ENCODE data around the gene PGF. TPM values are rescaled to one million over a fixed set of nuclear protein-coding genes. Genes with fewer than 3 reads are reported as not detected.

PGF gene
- total and polyA plus RNA-seq, 2 of the 13 experiments (the other 11 are each of a cell fraction or from before 2014, with no cell fraction given): 10.7 to 27.5 TPM

DNA sequence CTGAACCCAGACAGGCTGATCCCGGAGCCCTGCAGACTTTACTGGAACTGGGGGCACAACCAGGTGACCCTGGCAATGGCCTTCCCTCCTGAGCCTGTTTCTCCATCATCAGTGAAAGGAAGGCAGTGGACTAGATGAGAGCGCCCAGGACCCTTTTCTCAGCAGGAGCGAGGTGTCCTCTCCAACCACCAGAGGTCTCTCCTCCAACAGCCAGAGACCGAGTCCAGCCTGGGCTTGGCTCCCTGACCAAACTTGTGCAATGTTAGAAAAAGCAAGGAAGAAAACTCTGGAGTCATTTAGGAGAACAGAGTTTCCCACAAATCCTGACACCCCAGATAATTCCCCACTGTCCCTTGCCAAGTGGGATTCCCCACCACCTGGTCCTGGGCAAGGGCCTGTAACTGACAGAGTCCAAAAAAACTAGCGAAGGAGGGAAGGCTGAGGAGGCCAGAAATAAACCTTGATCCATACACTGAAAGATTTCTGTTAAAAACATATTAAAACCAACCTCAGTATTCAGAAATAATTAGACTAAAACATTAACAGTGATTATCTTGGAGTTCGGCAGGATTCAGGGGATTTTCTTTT, 41.3 kb downstream of the PGF start (continued):
- TF ChIP-seq MAZ (IDR thresholded peaks at IDR 0.05; ENCODE audit: borderline replicate concordance, low read depth, low read length): no peak
- no peak for TF ChIP-seq MAZ (CRISPR knock-in tag; IDR thresholded peaks at IDR 0.05; ENCODE audit: low read depth)
- TF ChIP-seq RBAK (CRISPR knock-in tag; IDR thresholded peaks at IDR 0.05): no peak
- TF ChIP-seq ZSCAN20 (CRISPR knock-in tag; IDR thresholded peaks at IDR 0.05; ENCODE audit: borderline replicate concordance): no peak; the same call in 1 of the 2 replicates
- TF ChIP-seq, protein P1, sequence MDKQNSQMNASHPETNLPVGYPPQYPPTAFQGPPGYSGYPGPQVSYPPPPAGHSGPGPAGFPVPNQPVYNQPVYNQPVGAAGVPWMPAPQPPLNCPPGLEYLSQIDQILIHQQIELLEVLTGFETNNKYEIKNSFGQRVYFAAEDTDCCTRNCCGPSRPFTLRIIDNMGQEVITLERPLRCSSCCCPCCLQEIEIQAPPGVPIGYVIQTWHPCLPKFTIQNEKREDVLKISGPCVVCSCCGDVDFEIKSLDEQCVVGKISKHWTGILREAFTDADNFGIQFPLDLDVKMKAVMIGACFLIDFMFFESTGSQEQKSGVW (CRISPR knock-in tag; IDR thresholded peaks at IDR 0.05; ENCODE audit: borderline replicate concordance): no peak
- TF ChIP-seq FOXC1 (CRISPR knock-in tag; IDR thresholded peaks at IDR 0.05; ENCODE audit: borderline replicate concordance): no peak
- TF ChIP-seq ZNF883 (CRISPR knock-in tag; IDR thresholded peaks at IDR 0.05; ENCODE audit: not compliant biosample characterization): no peak
- no peak for TF ChIP-seq SSRP1 (CRISPR knock-in tag; IDR thresholded peaks at IDR 0.05)
- no peak for TF ChIP-seq CCAR2 (optimal IDR thresholded peaks at IDR 0.05; ENCODE audit: low read depth, low read length)
- TF ChIP-seq, protein P2, sequence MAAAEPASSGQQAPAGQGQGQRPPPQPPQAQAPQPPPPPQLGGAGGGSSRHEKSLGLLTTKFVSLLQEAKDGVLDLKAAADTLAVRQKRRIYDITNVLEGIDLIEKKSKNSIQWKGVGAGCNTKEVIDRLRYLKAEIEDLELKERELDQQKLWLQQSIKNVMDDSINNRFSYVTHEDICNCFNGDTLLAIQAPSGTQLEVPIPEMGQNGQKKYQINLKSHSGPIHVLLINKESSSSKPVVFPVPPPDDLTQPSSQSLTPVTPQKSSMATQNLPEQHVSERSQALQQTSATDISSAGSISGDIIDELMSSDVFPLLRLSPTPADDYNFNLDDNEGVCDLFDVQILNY (CRISPR knock-in tag; conservative IDR thresholded peaks at IDR 0.05): no peak
- no peak for TF ChIP-seq ZNF510 (CRISPR knock-in tag; IDR thresholded peaks at IDR 0.05; ENCODE audit: low read depth)
- no peak for TF ChIP-seq HMG20B (CRISPR knock-in tag; conservative IDR thresholded peaks at IDR 0.05)
- no peak for TF ChIP-seq MYC (CRISPR knock-in tag; IDR thresholded peaks at IDR 0.05; ENCODE audit: borderline replicate concordance)
- TF ChIP-seq, protein P3, sequence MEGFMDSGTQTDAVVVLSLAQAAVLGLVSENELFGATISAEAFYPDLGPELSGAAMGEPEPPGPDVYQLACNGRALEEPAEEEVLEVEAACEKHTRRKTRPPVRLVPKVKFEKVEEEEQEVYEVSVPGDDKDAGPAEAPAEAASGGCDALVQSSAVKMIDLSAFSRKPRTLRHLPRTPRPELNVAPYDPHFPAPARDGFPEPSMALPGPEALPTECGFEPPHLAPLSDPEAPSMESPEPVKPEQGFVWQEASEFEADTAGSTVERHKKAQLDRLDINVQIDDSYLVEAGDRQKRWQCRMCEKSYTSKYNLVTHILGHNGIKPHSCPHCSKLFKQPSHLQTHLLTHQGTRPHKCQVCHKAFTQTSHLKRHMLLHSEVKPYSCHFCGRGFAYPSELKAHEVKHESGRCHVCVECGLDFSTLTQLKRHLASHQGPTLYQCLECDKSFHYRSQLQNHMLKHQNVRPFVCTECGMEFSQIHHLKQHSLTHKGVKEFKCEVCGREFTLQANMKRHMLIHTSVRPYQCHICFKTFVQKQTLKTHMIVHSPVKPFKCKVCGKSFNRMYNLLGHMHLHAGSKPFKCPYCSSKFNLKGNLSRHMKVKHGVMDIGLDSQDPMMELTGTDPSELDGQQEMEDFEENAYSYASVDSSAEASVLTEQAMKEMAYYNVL (CRISPR knock-in tag; IDR thresholded peaks at IDR 0.05; ENCODE audit: borderline replicate concordance): no peak
- TF ChIP-seq REL (CRISPR knock-in tag; conservative IDR thresholded peaks at IDR 0.05): no peak
- no peak for TF ChIP-seq ZNF317 (CRISPR knock-in tag; IDR thresholded peaks at IDR 0.05)
- no peak for TF ChIP-seq JARID2 (CRISPR knock-in tag; IDR thresholded peaks at IDR 0.05; ENCODE audit: insufficient replicate concordance)
- no peak for TF ChIP-seq NFKBIZ (CRISPR knock-in tag; IDR thresholded peaks at IDR 0.05)
- TF ChIP-seq, protein P4, sequence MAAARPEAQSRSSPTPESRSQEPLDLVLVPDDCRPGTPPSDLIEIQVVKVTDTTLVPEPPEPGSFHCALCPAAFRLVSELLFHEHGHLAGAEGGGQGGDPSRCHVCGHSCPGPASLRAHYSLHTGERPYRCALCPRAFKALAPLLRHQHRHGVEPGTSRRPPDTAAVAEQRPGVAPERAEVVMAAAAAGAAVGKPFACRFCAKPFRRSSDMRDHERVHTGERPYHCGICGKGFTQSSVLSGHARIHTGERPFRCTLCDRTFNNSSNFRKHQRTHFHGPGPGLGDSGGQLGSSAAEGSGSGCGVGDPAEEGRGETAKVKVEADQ (CRISPR knock-in tag; IDR thresholded peaks at IDR 0.05; ENCODE audit: borderline replicate concordance): no peak
- TF ChIP-seq, protein P5, sequence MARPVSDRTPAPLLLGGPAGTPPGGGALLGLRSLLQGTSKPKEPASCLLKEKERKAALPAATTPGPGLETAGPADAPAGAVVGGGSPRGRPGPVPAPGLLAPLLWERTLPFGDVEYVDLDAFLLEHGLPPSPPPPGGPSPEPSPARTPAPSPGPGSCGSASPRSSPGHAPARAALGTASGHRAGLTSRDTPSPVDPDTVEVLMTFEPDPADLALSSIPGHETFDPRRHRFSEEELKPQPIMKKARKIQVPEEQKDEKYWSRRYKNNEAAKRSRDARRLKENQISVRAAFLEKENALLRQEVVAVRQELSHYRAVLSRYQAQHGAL (CRISPR knock-in tag; IDR thresholded peaks at IDR 0.05; ENCODE audit: not compliant biosample characterization): no peak
- no peak for TF ChIP-seq ARNTL (CRISPR knock-in tag; IDR thresholded peaks at IDR 0.05)
- TF ChIP-seq KDM3A (CRISPR knock-in tag; IDR thresholded peaks at IDR 0.05; ENCODE audit: low read depth): no peak
- TF ChIP-seq NFIB (CRISPR knock-in tag; IDR thresholded peaks at IDR 0.05; ENCODE audit: borderline replicate concordance): no peak
- no peak for TF ChIP-seq LCORL (IDR thresholded peaks at IDR 0.05)
- no peak for TF ChIP-seq LCORL (CRISPR knock-in tag; IDR thresholded peaks at IDR 0.05)
